ENCODE results near the gene ALDH9A1.
"Not testable (repeated sequence)": the region's sequence is repeated elsewhere in the genome, so short reads cannot be mapped to it uniquely, and the experiment has no call there.

The ALDH9A1 gene

DNA sequence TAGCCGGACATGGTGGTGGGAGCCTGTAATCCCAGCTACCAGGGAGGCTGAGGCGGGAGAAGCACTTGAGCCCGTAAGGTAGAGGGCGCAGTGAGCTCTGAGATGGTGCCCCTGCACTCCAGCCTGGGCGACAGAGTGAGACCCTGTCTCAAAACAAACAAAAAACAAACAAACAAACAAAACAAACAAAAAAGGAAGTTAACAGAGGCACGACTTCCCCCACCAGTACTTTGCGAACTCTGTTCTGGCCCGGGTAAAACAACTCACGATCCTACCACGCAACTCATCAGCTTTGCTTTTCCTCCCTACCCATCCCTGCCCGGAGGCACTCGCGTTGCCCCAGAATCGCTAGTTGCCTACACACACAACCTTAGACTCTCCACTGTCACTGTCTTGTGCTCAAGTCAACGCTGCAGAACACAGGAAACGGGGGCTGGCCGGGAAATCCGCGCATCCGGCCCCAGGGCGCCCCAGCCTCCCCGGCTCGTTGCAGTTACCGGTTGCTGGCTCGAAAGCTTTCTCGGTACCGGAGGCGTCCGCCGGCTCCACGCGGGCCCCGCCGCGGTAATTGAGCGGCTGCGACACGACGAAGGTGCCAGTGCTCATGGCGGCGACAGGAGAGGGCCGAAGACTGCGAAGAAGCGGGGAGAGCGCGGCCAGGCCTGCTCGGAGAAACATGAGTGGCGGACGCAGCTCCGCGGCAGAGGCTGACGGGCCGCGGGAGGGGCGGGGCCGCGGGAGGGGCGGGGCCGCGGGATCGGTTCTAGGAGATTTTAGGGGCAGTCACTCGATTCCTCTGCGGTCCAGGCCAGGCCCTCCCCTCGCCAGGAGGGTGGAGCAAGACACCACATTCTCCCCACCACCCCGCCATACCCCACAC lies at the start of gene ALDH9A1:
TSS of gene ALDH9A1 (minus strand) at position 682 of the 880 bp plus-strand sequence. CDS start at position 678, 4 bp downstream.
- TF ChIP-seq CTCF (IDR thresholded peaks at IDR 0.05; ENCODE audit: borderline replicate concordance, control extremely low read depth, extremely low read depth, insufficient read depth, missing control alignments) = peak; percentile 47
- peak; percentile 92 for DNase-seq (ENCODE audit: low spot score)
- in situ Hi-C loops (cut with MboI; ENCODE audit: low sequenced_read_pairs, unreplicated experiment) = no loop called here

DNA sequence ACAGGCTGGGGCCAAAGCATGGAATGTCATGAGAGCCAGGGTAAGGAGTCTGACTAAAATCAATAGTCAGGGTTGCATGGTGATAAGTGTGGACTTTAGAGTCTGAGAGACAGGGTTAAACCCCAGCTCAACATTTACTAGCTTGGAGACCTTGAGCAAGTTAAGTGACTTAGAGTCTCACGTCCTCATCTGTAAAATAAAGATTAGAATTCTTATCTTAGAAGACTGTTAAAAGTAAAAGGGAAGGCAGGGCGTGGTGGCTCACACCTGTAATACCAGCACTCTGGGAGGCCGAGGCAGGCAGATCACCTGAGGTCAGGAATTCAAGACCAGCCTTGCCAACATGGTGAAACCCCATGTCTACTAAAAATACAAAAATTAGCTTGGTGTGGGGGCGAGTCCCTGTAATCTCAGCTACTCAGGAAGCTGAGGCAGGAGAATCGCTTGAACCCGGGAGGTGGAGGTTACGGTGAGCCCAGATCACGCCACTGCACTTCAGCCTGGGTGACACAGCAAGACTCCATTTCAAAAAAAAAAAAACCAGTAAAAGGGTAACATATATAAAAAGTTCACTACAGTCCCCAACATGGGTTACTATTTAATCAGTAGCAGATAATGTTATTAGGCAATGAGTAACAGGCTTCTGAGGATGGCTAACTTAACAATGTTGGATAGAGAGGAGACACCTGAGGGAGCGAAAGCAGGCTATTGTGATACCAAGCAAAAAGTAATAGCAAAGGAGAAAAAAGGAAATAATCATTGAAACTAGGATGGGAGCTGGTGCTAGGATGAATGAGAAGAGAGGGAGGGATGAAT lies 49.5 kb upstream of the ALDH9A1 start:
- no peak for DNase-seq (ENCODE audit: low spot score)
- no peak for TF ChIP-seq CTCF (IDR thresholded peaks at IDR 0.05; ENCODE audit: borderline replicate concordance, control extremely low read depth, extremely low read depth, insufficient read depth, missing control alignments)
- in situ Hi-C loops (cut with MboI; ENCODE audit: low sequenced_read_pairs, unreplicated experiment) = no loop called here

DNA sequence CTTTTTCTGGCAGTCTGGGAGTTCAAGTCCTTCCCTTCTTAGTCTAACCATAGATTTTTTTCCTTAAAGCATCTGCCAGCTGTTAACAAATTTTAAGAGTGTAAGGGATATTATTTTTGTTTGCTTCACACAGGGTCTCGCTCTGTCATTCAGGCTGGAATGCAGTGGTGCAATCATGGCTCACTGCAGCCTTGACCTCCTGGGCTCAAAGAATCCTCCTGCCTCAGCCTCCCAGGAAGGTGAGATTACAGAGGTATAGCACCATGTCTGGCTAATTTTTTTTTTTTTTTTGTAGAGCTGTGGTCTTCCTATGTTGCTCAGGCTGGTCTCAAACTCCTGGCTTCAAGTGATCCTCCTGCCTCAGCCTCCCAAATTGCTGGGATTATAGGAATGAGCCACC lies 46.6 kb upstream of the ALDH9A1 start:
- in situ Hi-C loops (cut with MboI; ENCODE audit: low sequenced_read_pairs, unreplicated experiment); DNase-seq (ENCODE audit: low spot score): not testable (repeated sequence)

- no peak for TF ChIP-seq CTCF (IDR thresholded peaks at IDR 0.05; ENCODE audit: borderline replicate concordance, control extremely low read depth, extremely low read depth, insufficient read depth, missing control alignments)
- no peak for DNase-seq (ENCODE audit: low spot score)
- in situ Hi-C loops (cut with MboI; ENCODE audit: low sequenced_read_pairs, unreplicated experiment) = no loop called here
Observed at GRCh38 chr1:165742194-165742593, 43.8 kb upstream of the ALDH9A1 start.

- TF ChIP-seq CTCF (IDR thresholded peaks at IDR 0.05; ENCODE audit: borderline replicate concordance, control extremely low read depth, extremely low read depth, insufficient read depth, missing control alignments) = no peak
- in situ Hi-C loops (cut with MboI; ENCODE audit: low sequenced_read_pairs, unreplicated experiment) = no loop called here
- peak; percentile 29 for DNase-seq (ENCODE audit: low spot score)
Observed at GRCh38 chr1:165738794-165739193, 40.4 kb upstream of the ALDH9A1 start.

DNA sequence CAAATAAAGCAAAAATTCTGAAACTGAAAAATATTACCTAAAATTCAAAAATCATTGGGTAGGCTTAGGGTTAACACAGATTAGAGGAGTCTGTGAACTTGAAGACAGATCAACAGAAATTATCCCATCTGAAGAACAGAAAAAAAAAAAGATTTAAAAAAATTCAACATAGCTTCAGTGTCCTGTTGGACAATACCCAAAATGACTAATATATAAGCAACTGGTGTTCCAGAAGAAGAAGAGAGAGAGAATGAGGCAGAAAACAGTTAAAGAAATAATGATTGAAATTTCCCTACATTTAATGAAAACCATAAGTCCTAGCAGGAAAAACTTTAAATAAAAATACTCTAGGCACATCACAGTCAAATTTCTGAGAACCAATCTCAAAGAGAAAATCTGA lies 38.8 kb upstream of the ALDH9A1 start:
- no peak for DNase-seq (ENCODE audit: low spot score)
- in situ Hi-C loops (cut with MboI; ENCODE audit: low sequenced_read_pairs, unreplicated experiment) = no loop called here
- no peak for TF ChIP-seq CTCF (IDR thresholded peaks at IDR 0.05; ENCODE audit: borderline replicate concordance, control extremely low read depth, extremely low read depth, insufficient read depth, missing control alignments)

DNA sequence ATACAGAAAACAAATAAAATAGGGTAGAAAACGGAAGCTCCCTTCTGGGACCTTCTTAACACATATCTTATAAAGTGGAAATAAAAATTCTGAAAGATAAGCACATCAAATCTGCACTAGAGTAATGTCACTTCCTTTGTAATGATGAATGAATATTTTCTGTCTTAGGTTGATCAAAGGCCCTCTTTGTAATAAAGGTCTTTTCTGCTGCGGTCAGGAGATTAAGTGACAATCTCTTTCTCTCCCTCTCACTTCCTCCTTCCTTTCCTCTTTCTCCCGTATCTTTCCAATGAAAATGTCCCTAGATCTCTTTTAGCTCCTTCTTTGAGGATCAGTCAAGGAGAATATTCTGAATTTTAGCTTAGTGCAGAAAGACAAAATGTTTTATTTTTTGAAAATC lies 36.5 kb upstream of the ALDH9A1 start:
- TF ChIP-seq CTCF (IDR thresholded peaks at IDR 0.05; ENCODE audit: borderline replicate concordance, control extremely low read depth, extremely low read depth, insufficient read depth, missing control alignments) = no peak
- in situ Hi-C loops (cut with MboI; ENCODE audit: low sequenced_read_pairs, unreplicated experiment) = no loop called here
- DNase-seq (ENCODE audit: low spot score) = no peak
